IMR-90 (cell line): Measurements from ENCODE around the gene DOCK6. TPM values are rescaled to one million over a fixed set of nuclear protein-coding genes. Genes with fewer than 3 reads are reported as not detected.
A peak's percentile ranks its signal among the peaks of the same experiment; 100 is the strongest.

ENCODE experiments used
- ATAC-seq: fragments of 200-7000 bp; cut with Tn5 transposase; 2 replicates; pipeline ENCODE4 v1.9.1; 2020; ENCODE audit warnings: low read depth, mild to moderate bottlenecking, moderate library complexity
- BruUV-seq: library from RNA; stranded (reverse); fragments of 400-500 nt; replicated peaks from 2 replicates; lab custom pipeline; 2021; lab: Mats Ljungman, UMichigan
- CTCF ChIA-PET: fragments of 300-600 bp; formaldehyde crosslinking; extraction: SDS; loops from one replicate; lab custom pipeline; 2021; ENCODE audit warnings: antibody characterized with exemption; lab: Yijun Ruan, JAX
- POLR2A ChIA-PET: fragments of 300-600 bp; sonication (Branson Sonifier 250); formaldehyde crosslinking; loops from one replicate; lab custom pipeline; 2022; ENCODE audit warnings: antibody characterized with exemption; ENCODE audit not compliant: unreplicated experiment; lab: Charles Lee
- DNase-seq: peaks from one replicate; pipeline ENCODE4 v3.0.0; 2013
- H2AFZ ChIP-seq: replicated peaks from 2 replicates; pipeline ENCODE3; 2013; ENCODE audit warnings: low read length, mild to moderate bottlenecking; ENCODE audit not compliant: poor library complexity
- H2AK5ac ChIP-seq: 2 replicates; pipeline ENCODE4 v1.6.1; 2013; ENCODE audit warnings: low read depth, low read length, inconsistent platforms
- H2AK9ac ChIP-seq: replicated peaks from 2 replicates; pipeline ENCODE3; 2013; ENCODE audit warnings: mild to moderate bottlenecking, low read depth, low read length, moderate library complexity; ENCODE audit not compliant: poor library complexity
- H2BK120ac ChIP-seq: 2 replicates; pipeline ENCODE4 v1.6.1; 2013; ENCODE audit warnings: low read depth, low read length, inconsistent platforms
- H2BK15ac ChIP-seq: 3 replicates; pipeline ENCODE4 v1.6.1; 2013; ENCODE audit warnings: low read depth, low read length, inconsistent platforms
- H2BK20ac ChIP-seq: 2 replicates; pipeline ENCODE4 v1.6.1; 2013; ENCODE audit warnings: low read depth, mild to moderate bottlenecking, inconsistent platforms, low read length, moderate library complexity
- H2BK5ac ChIP-seq: 2 replicates; pipeline ENCODE4 v1.6.1; 2013; ENCODE audit warnings: mild to moderate bottlenecking, low read depth, low read length, inconsistent platforms; ENCODE audit not compliant: poor library complexity, severe bottlenecking
- H3K14ac ChIP-seq: replicated peaks from 2 replicates; pipeline ENCODE4 v1.6.1; 2013; ENCODE audit warnings: low read depth, low read length, inconsistent platforms
- H3K18ac ChIP-seq: 2 replicates; pipeline ENCODE4 v1.6.1; 2013; ENCODE audit warnings: low read depth, low read length, control low read depth
- H3K23ac ChIP-seq: 2 replicates; pipeline ENCODE4 v1.6.1; 2013; ENCODE audit warnings: low read depth, low read length, inconsistent platforms
- H3K27ac ChIP-seq: 2 replicates; pipeline ENCODE4 v1.5.1; 2013; ENCODE audit warnings: mild to moderate bottlenecking, control low read depth, low read length; ENCODE audit not compliant: insufficient read depth
- H3K27me3 ChIP-seq: 2 replicates; pipeline ENCODE4 v1.6.1; 2013; ENCODE audit warnings: low read length; ENCODE audit not compliant: control insufficient read depth, insufficient read depth
- H3K36me3 ChIP-seq: 2 replicates; pipeline ENCODE4 v1.6.1; 2013; ENCODE audit warnings: low read length, mixed read lengths; ENCODE audit not compliant: control insufficient read depth, insufficient read depth
- H3K4ac ChIP-seq: 2 replicates; pipeline ENCODE4 v1.6.1; 2013; ENCODE audit warnings: low read depth, low read length, inconsistent platforms
- H3K4me1 ChIP-seq: 2 replicates; pipeline ENCODE4 v1.6.1; 2013; ENCODE audit warnings: low read length, mixed read lengths; ENCODE audit not compliant: control insufficient read depth, insufficient read depth
- H3K4me2 ChIP-seq: 2 replicates; pipeline ENCODE4 v1.6.1; 2013; ENCODE audit warnings: low read depth, mild to moderate bottlenecking, control low read depth, low read length, moderate library complexity
- H3K4me3 ChIP-seq: 2 replicates; pipeline ENCODE4 v1.5.1; 2013; ENCODE audit warnings: low read depth, mild to moderate bottlenecking, control low read depth, low read length, moderate library complexity; ENCODE audit not compliant: insufficient read depth
- H3K56ac ChIP-seq: 2 replicates; pipeline ENCODE4 v1.6.1; 2013; ENCODE audit warnings: low read length, inconsistent platforms; ENCODE audit not compliant: insufficient read depth; ENCODE audit errors: extremely low read depth
- H3K79me1 ChIP-seq, 2 experiments: 2 replicates each; pipeline ENCODE4 v1.6.1; 2013; ENCODE audit warnings: low read length in 2 of 2, inconsistent platforms in 1 of 2, low read depth in 1 of 2
- H3K9ac ChIP-seq: 2 replicates; pipeline ENCODE4 v1.6.1; 2013; ENCODE audit warnings: low read depth, low read length, control low read depth
- H3K9me1 ChIP-seq: 2 replicates; pipeline ENCODE4 v1.6.1; 2013; ENCODE audit warnings: low read length, inconsistent platforms; ENCODE audit not compliant: insufficient read depth
- H3K9me3 ChIP-seq: 2 replicates; pipeline ENCODE4 v1.6.1; 2013; ENCODE audit warnings: low read length; ENCODE audit not compliant: control insufficient read depth, insufficient read depth
- H4K20me1 ChIP-seq: 2 replicates; pipeline ENCODE4 v1.6.1; 2013; ENCODE audit warnings: low read length, inconsistent platforms; ENCODE audit not compliant: insufficient read depth
- H4K5ac ChIP-seq: 2 replicates; pipeline ENCODE4 v1.6.1; 2013; ENCODE audit warnings: mild to moderate bottlenecking, low read depth, low read length, control low read depth
- H4K8ac ChIP-seq, 2 experiments: 2 replicates each; pipeline ENCODE4 v1.6.1; 2013; ENCODE audit warnings: low read depth in 2 of 2, low read length in 2 of 2, control low read depth in 1 of 2, inconsistent platforms in 1 of 2
- H4K91ac ChIP-seq: 2 replicates; pipeline ENCODE4 v1.6.1; 2013; ENCODE audit warnings: low read depth, low read length, inconsistent platforms; ENCODE audit not compliant: insufficient read depth
- BHLHE40 ChIP-seq: fragments of 150-350 bp; IDR thresholded peaks from 2 replicates; pipeline ENCODE4 v1.6.1; 2016; ENCODE audit warnings: mild to moderate bottlenecking, low read depth, low read length
- CEBPB ChIP-seq: IDR thresholded peaks from 2 replicates; pipeline ENCODE4 v1.6.1; 2012; ENCODE audit warnings: low read depth, low read length, improper control_type of control experiment
- CHD1 ChIP-seq: IDR thresholded peaks from 2 replicates; pipeline ENCODE4 v1.6.1; 2012; ENCODE audit warnings: low read depth, low read length, improper control_type of control experiment
- FOS ChIP-seq: fragments of 150-350 bp; IDR thresholded peaks from 2 replicates; pipeline ENCODE4 v1.6.1; 2016; ENCODE audit warnings: low read depth, low read length
- MAZ ChIP-seq: IDR thresholded peaks from 2 replicates; pipeline ENCODE4 v1.6.1; 2012; ENCODE audit warnings: low read depth, mild to moderate bottlenecking, low read length, improper control_type of control experiment, moderate library complexity, borderline replicate concordance
- MXI1 ChIP-seq: IDR thresholded peaks from 2 replicates; pipeline ENCODE4 v1.6.1; 2012; ENCODE audit warnings: low read depth, mild to moderate bottlenecking, low read length, moderate library complexity, borderline replicate concordance
- POLR2A ChIP-seq: IDR thresholded peaks from 2 replicates; pipeline ENCODE4 v1.6.1; 2012; ENCODE audit warnings: mild to moderate bottlenecking, low read depth, low read length
- RAD21 ChIP-seq: IDR thresholded peaks from 2 replicates; pipeline ENCODE4 v1.6.1; 2012; ENCODE audit warnings: low read length, improper control_type of control experiment
- RFX5 ChIP-seq: IDR thresholded peaks from 2 replicates; pipeline ENCODE4 v1.8.0; 2012; ENCODE audit warnings: low read depth, mild to moderate bottlenecking, low read length, moderate library complexity
- SMC3 ChIP-seq: fragments of 150-350 bp; IDR thresholded peaks from 2 replicates; pipeline ENCODE4 v1.6.1; 2016; ENCODE audit warnings: low read depth, mild to moderate bottlenecking, antibody characterized with exemption, low read length, moderate library complexity
- WGBS, 2 experiments: methylation state at CpG; one replicate each; pipeline versions ENCODE4 v1.1.5 to v1.1.7; 2013; ENCODE audit warnings: missing lambda C conversion rate in 2 of 2; ENCODE audit not compliant: insufficient read length in 1 of 2; ENCODE audit errors: extremely low coverage in 2 of 2; 5-methylcytosine and 5-hydroxymethylcytosine counted together
- dilution Hi-C: fragments of 300-500 bp; cut with HindIII; formaldehyde crosslinking; loops from one replicate; pipeline ENCODE4 v1.14.3; 2018; ENCODE audit warnings: low sequenced_read_pairs; ENCODE audit not compliant: unreplicated experiment
- in situ Hi-C: fragments of 300-500 bp; cut with MboI; formaldehyde crosslinking; loops from 3 replicates; pipeline ENCODE4 v1.14.3; 2019; ENCODE audit warnings: low sequenced_read_pairs, inconsistent platforms, mixed read lengths
- intact Hi-C: fragments of 100-400 bp; cut with micrococcal nuclease; formaldehyde crosslinking; loops from 2 replicates; pipeline ENCODE4 v1.10.0; 2022
- polyA plus RNA-seq, 3 experiments: library from polyadenylated mRNA; depleted of rRNA; stranded (reverse); fragments of >200 nt; gene quantifications; 2 replicates each; pipeline ENCODE4 v1.2.3, GENCODE V29; 2012; ENCODE audit warnings: low replicate concordance in 1 of 3
- total RNA-seq: library from RNA; depleted of rRNA; stranded (reverse); fragments of >200 nt; gene quantifications from 2 replicates; pipeline ENCODE4 v1.2.3, GENCODE V29; 2012
- TF ChIP-seq, protein P1 (sequence below): fragments of 150-350 bp; IDR thresholded peaks from 2 replicates; pipeline ENCODE4 v1.6.1; 2016; ENCODE audit warnings: low read depth, mild to moderate bottlenecking, low read length, moderate library complexity, borderline replicate concordance
- TF ChIP-seq, protein P2 (sequence below): conservative IDR thresholded peaks from 2 replicates; pipeline ENCODE4 v1.5.1; 2012; ENCODE audit warnings: mild to moderate bottlenecking, low read depth, low read length, improper control_type of control experiment
- TF ChIP-seq, protein P3 (sequence below): fragments of 150-350 bp; IDR thresholded peaks from 2 replicates; pipeline ENCODE4 v1.6.1; 2017; ENCODE audit warnings: mild to moderate bottlenecking, antibody characterized with exemption, low read length, low read depth

Gene DOCK6
- total and polyA plus RNA-seq, 2 of the 4 experiments (the other 2 are of a cell fraction), result 5.0 to 18.4 TPM

DNA sequence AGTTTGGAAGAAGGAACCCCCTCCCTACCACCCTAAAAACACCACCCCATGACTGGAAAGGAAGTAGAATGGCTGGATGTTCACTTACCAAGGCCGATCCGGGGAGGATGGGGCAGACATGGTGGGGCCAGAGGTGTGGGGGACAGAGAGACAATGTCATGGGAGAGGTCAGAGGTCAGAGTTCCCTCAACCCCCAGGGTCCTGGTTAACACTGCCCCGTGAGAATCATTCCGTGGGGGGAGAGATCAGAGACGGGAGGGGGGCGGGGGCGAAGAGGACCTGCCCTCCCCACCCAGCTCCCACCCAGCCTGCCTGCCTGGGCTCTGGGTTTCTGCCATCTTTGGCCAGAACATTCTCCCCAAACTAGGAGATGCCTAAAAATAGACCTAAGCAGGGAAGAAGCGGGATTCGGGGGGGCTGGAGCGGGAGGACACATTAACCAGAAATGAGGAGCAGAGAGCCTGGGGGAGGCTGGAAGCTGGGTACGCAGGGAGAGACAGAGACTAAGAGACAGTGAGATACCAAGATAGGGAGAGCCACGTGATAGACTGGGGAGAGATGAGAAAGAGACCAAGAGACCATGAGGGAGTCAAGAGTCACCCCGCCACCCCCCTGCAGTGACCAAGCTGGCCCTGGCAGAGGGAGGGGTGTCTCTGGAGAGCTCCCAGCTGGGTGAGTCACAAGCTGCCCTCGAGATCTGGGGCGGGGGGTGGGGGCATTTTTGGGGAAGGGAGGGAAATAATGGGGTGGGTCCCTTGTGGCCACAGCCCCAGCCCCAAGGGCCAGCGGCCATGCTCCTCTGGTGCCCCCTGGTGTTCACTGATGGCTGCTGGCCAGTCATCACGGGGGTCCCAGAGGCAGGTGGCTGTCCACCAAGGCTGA is 58.9 kb downstream of the DOCK6 start:
- DNase-seq, result peak; percentile 71
- H2AFZ ChIP-seq, result peak overlapping the region; percentile 91
- H2AK9ac ChIP-seq, result peak overlapping the region; percentile 88
- ChIA-PET CTCF (interaction anchor here (0.6 to 1.2 kb wide), 7 partner anchors 8 to 262 kb away, joined by 3 to 6 read pairs (median 3); no protein-coding TSS in a partner anchor), POLR2A (no interaction called here)
- peak overlapping the region; percentile 98 for H2AK5ac ChIP-seq
- H3K4me3 ChIP-seq, result no peak overlapping the region
- peak overlapping the region; percentile 48 for H3K4me2 ChIP-seq
- peak overlapping the region; percentile 100 for H2BK15ac ChIP-seq
- peak overlapping the region; percentile 89 for H3K27ac ChIP-seq
- H3K14ac ChIP-seq, result peak overlapping the region; percentile 96
- peak overlapping the region; percentile 93 for H2BK120ac ChIP-seq
- H3K9ac ChIP-seq, result peak overlapping the region; percentile 61
- H3K9me3 ChIP-seq, result no peaks in the 10 kb centered on the region
- peak overlapping the region; percentile 100 for H3K4ac ChIP-seq
- intact Hi-C loops (loop anchor here (1.0 kb wide), 3 partner anchors 66 to 167 kb away; no protein-coding TSS in a partner anchor), dilution Hi-C loops (no loop called here), in situ Hi-C loops (loop anchor here (5.0 to 10.0 kb wide), 3 partner anchors 71 to 266 kb away; no protein-coding TSS in a partner anchor)
- H4K20me1 ChIP-seq, result no peaks in the 10 kb centered on the region
- H4K8ac ChIP-seq, result peak overlapping the region; percentile 95 to 96
- H3K79me1 ChIP-seq, result peaks cover 8 to 21% of the 10 kb centered on the region in 2 experiments; a peak in 3 of 4 replicates
- BruUV-seq, result no TSS peak
- H3K36me3 ChIP-seq, result peaks cover 7% of the 10 kb centered on the region; the same call in 1 of the 2 replicates
- no peaks in the 10 kb centered on the region for H3K27me3 ChIP-seq
- H4K91ac ChIP-seq, result peak overlapping the region; percentile 99
- H3K4me1 ChIP-seq, result peaks cover 13% of the 10 kb centered on the region
- H3K18ac ChIP-seq, result peak overlapping the region; percentile 85
- peak overlapping the region; percentile 89 for H4K5ac ChIP-seq
- peak; percentile 80 for ATAC-seq
- WGBS, 2 experiments, result 9% methylated on average over 4 of the region's 17 CpGs; no CpG with 5 or more reads in 1 of the 2 experiments
- peaks cover 11% of the 10 kb centered on the region for H3K9me1 ChIP-seq
- H3K56ac ChIP-seq, result peak overlapping the region; percentile 53
- peak overlapping the region; percentile 81 for H2BK5ac ChIP-seq
- peak overlapping the region; percentile 98 for H3K23ac ChIP-seq
- H2BK20ac ChIP-seq, result peak overlapping the region; percentile 99
- TF ChIP-seq RFX5 (no peak), MAZ (peak; percentile 80; the same call in 1 of the 2 replicates), RAD21 (peak; percentile 86), SMC3 (peak; percentile 86), BHLHE40 (no peak), MXI1 (peak; percentile 16; the same call in 1 of the 2 replicates), CEBPB (no peak), CHD1 (no peak), FOS (peak; percentile 38; the same call in 1 of the 2 replicates), POLR2A (no peak)
- TF ChIP-seq, protein P1, sequence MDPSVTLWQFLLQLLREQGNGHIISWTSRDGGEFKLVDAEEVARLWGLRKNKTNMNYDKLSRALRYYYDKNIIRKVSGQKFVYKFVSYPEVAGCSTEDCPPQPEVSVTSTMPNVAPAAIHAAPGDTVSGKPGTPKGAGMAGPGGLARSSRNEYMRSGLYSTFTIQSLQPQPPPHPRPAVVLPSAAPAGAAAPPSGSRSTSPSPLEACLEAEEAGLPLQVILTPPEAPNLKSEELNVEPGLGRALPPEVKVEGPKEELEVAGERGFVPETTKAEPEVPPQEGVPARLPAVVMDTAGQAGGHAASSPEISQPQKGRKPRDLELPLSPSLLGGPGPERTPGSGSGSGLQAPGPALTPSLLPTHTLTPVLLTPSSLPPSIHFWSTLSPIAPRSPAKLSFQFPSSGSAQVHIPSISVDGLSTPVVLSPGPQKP, result no peak
- TF ChIP-seq, protein P2, sequence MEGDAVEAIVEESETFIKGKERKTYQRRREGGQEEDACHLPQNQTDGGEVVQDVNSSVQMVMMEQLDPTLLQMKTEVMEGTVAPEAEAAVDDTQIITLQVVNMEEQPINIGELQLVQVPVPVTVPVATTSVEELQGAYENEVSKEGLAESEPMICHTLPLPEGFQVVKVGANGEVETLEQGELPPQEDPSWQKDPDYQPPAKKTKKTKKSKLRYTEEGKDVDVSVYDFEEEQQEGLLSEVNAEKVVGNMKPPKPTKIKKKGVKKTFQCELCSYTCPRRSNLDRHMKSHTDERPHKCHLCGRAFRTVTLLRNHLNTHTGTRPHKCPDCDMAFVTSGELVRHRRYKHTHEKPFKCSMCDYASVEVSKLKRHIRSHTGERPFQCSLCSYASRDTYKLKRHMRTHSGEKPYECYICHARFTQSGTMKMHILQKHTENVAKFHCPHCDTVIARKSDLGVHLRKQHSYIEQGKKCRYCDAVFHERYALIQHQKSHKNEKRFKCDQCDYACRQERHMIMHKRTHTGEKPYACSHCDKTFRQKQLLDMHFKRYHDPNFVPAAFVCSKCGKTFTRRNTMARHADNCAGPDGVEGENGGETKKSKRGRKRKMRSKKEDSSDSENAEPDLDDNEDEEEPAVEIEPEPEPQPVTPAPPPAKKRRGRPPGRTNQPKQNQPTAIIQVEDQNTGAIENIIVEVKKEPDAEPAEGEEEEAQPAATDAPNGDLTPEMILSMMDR, result peak; percentile 84
- TF ChIP-seq, protein P3, sequence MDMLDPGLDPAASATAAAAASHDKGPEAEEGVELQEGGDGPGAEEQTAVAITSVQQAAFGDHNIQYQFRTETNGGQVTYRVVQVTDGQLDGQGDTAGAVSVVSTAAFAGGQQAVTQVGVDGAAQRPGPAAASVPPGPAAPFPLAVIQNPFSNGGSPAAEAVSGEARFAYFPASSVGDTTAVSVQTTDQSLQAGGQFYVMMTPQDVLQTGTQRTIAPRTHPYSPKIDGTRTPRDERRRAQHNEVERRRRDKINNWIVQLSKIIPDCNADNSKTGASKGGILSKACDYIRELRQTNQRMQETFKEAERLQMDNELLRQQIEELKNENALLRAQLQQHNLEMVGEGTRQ, result peak; percentile 83
